HG03565 (cell line): ENCODE results near the gene SEC61A2.
"Not testable (repeated sequence)": the region's sequence is repeated elsewhere in the genome, so short reads cannot be mapped to it uniquely, and the experiment has no call there.

Source experiments
- ATAC-seq: cut with Tn5 transposase; IDR thresholded peaks from one replicate; pipeline ENCODE4 v1.9.1; 2021; ENCODE audit warnings: mild to moderate bottlenecking, moderate library complexity; ENCODE audit not compliant: unreplicated experiment

Gene SEC61A2

GRCh38 chr10:12158111-12158510 is 28.6 kb downstream of the SEC61A2 start:
- ATAC-seq: no peak

- ATAC-seq: no peak
These were observed 31.2 kb downstream of the SEC61A2 start for GRCh38 chr10:12160664-12161063.

- ATAC-seq: no peak
These were observed 33.5 kb downstream of the SEC61A2 start for GRCh38 chr10:12162927-12163326.

- no peak for ATAC-seq
These were observed 34.6 kb downstream of the SEC61A2 start for GRCh38 chr10:12164085-12164484.

- no peak for ATAC-seq
These were observed 35.6 kb downstream of the SEC61A2 start for GRCh38 chr10:12165036-12165435.

- ATAC-seq: no peak
These were observed 36.7 kb downstream of the SEC61A2 start for GRCh38 chr10:12165999-12166775.

GRCh38 chr10:12171512-12171911 is 42.0 kb downstream of the SEC61A2 start:
- not testable (repeated sequence) for ATAC-seq

GRCh38 chr10:12177642-12178041 is 48.2 kb downstream of the SEC61A2 start:
- no peak for ATAC-seq

GRCh38 chr10:12179606-12180170 is 50.2 kb downstream of the SEC61A2 start:
- no peak for ATAC-seq

GRCh38 chr10:12180221-12180974 is 50.9 kb downstream of the SEC61A2 start:
- ATAC-seq: no peak

- ATAC-seq: no peak
These were observed 51.7 kb downstream of the SEC61A2 start for GRCh38 chr10:12181065-12181775.

GRCh38 chr10:12184165-12184564 is 54.7 kb downstream of the SEC61A2 start:
- no peak for ATAC-seq

- ATAC-seq: no peak
These were observed 56.8 kb downstream of the SEC61A2 start for GRCh38 chr10:12186323-12186722.

- ATAC-seq: no peak
These were observed 57.9 kb downstream of the SEC61A2 start for GRCh38 chr10:12187321-12187905.

GRCh38 chr10:12188656-12189055 is 59.2 kb downstream of the SEC61A2 start:
- ATAC-seq: no peak

GRCh38 chr10:12189426-12189825 is 59.9 kb downstream of the SEC61A2 start:
- no peak for ATAC-seq

GRCh38 chr10:12191715-12192114 is 62.2 kb downstream of the SEC61A2 start:
- ATAC-seq: no peak

- ATAC-seq: no peak
These were observed 63.7 kb downstream of the SEC61A2 start for GRCh38 chr10:12193193-12193592.

- no peak for ATAC-seq
These were observed 65.3 kb downstream of the SEC61A2 start for GRCh38 chr10:12194752-12195271.

GRCh38 chr10:12195281-12195602 is 65.8 kb downstream of the SEC61A2 start:
- ATAC-seq: peak; percentile 4
